HG03439 (cell line): ENCODE results near the gene TMEM245.

Experiments used
- ATAC-seq: cut with Tn5 transposase; IDR thresholded peaks from one replicate; pipeline ENCODE4 v1.9.1; 2021; ENCODE audit warnings: mild to moderate bottlenecking, moderate library complexity; ENCODE audit not compliant: unreplicated experiment

Gene TMEM245

GRCh38 chr9:109119439-109120203 lies at the start of gene TMEM245:
Gene TMEM245 (minus strand): TSS chr9:109119947. CDS start chr9:109119913, 34 bp downstream.
- ATAC-seq = peak; percentile 93

- ATAC-seq = no peak
Observed at GRCh38 chr9:109168170-109168569, 48.4 kb upstream of the TMEM245 start.

- ATAC-seq = no peak
Observed at GRCh38 chr9:109167716-109168115, 48.0 kb upstream of the TMEM245 start.

GRCh38 chr9:109166771-109167601 lies 47.2 kb upstream of the TMEM245 start, which contains the start of gene FRRS1L:
Gene FRRS1L (minus strand): TSS chr9:109167249. CDS start chr9:109167138, 111 bp downstream.
- ATAC-seq = no peak

- ATAC-seq = no peak
Observed at GRCh38 chr9:109166171-109166770, 46.5 kb upstream of the TMEM245 start.

- ATAC-seq = no peak
Observed at GRCh38 chr9:109164042-109164441, 44.3 kb upstream of the TMEM245 start.

GRCh38 chr9:109163194-109163593 lies 43.4 kb upstream of the TMEM245 start:
- ATAC-seq = no peak

- no peak for ATAC-seq
Observed at GRCh38 chr9:109162677-109163076, 42.9 kb upstream of the TMEM245 start.

- ATAC-seq = no peak
Observed at GRCh38 chr9:109161471-109161870, 41.7 kb upstream of the TMEM245 start.

- no peak for ATAC-seq
Observed at GRCh38 chr9:109159583-109159982, 39.8 kb upstream of the TMEM245 start.

GRCh38 chr9:109158651-109159050 lies 38.9 kb upstream of the TMEM245 start:
- no peak for ATAC-seq

GRCh38 chr9:109156708-109157107 lies 37.0 kb upstream of the TMEM245 start:
- ATAC-seq = no peak

- no peak for ATAC-seq
Observed at GRCh38 chr9:109150925-109151545, 31.3 kb upstream of the TMEM245 start.

- no peak for ATAC-seq
Observed at GRCh38 chr9:109149722-109150121, 30.0 kb upstream of the TMEM245 start.

- ATAC-seq = no peak
Observed at GRCh38 chr9:109149089-109149488, 29.3 kb upstream of the TMEM245 start.

- no peak for ATAC-seq
Observed at GRCh38 chr9:109145051-109145450, 25.3 kb upstream of the TMEM245 start.

GRCh38 chr9:109143881-109144562 lies 24.3 kb upstream of the TMEM245 start:
- peak; percentile 97 for ATAC-seq

- ATAC-seq = no peak
Observed at GRCh38 chr9:109141375-109141774, 21.6 kb upstream of the TMEM245 start.

- no peak for ATAC-seq
Observed at GRCh38 chr9:109139851-109140250, 20.1 kb upstream of the TMEM245 start.

GRCh38 chr9:109138421-109138820 lies 18.7 kb upstream of the TMEM245 start:
- ATAC-seq = no peak
